Hepatocyte (in vitro differentiated cells): ENCODE measurements around the gene NPAS2. TPM values are rescaled to one million over a fixed set of nuclear protein-coding genes. Genes with fewer than 3 reads are reported as not detected.

ENCODE experiments used
- DNase-seq: peaks from one replicate; pipeline ENCODE4 v3.0.0-alpha.2; 2016; ENCODE audit warnings: low spot score
- H2AFZ ChIP-seq: fragments of 200-600 bp; sonication (generic); 2 replicates; pipeline ENCODE4 v1.6.0; 2016; ENCODE audit warnings: antibody characterized with exemption, mild to moderate bottlenecking
- H3K27ac ChIP-seq: fragments of 200-600 bp; sonication (generic); 2 replicates; pipeline ENCODE4 v1.5.1; 2016; ENCODE audit warnings: mild to moderate bottlenecking
- H3K27me3 ChIP-seq: fragments of 200-600 bp; sonication (generic); 2 replicates; pipeline ENCODE4 v1.6.1; 2016
- H3K36me3 ChIP-seq: fragments of 200-600 bp; sonication (generic); replicated peaks from 2 replicates; pipeline ENCODE4 v1.5.1; 2016; ENCODE audit warnings: low read depth; ENCODE audit not compliant: insufficient read depth
- H3K4me1 ChIP-seq: fragments of 200-600 bp; sonication (generic); 2 replicates; pipeline ENCODE4 v1.5.1; 2016; ENCODE audit warnings: mild to moderate bottlenecking, moderate library complexity; ENCODE audit not compliant: insufficient read depth
- H3K4me2 ChIP-seq: fragments of 200-600 bp; sonication (generic); 2 replicates; pipeline ENCODE4 v1.6.0; 2016
- H3K4me3 ChIP-seq: fragments of 200-600 bp; sonication (generic); 2 replicates; pipeline ENCODE4 v1.5.1; 2016; ENCODE audit warnings: mild to moderate bottlenecking
- H3K79me2 ChIP-seq: fragments of 200-600 bp; sonication (generic); 2 replicates; pipeline ENCODE4 v1.6.0; 2017; ENCODE audit warnings: mild to moderate bottlenecking
- H3K9me2 ChIP-seq: fragments of 200-600 bp; sonication (generic); replicated peaks from 2 replicates; pipeline ENCODE4 v1.6.0; 2017; ENCODE audit warnings: mild to moderate bottlenecking; ENCODE audit not compliant: insufficient read depth
- H3K9me3 ChIP-seq: fragments of 200-600 bp; sonication (generic); 2 replicates; pipeline ENCODE4 v1.5.1; 2016; ENCODE audit warnings: low read depth, mild to moderate bottlenecking
- H4K20me1 ChIP-seq: fragments of 200-600 bp; sonication (generic); 2 replicates; pipeline ENCODE4 v1.6.0; 2016; ENCODE audit warnings: mild to moderate bottlenecking; ENCODE audit not compliant: insufficient read depth, poor library complexity, severe bottlenecking
- EZH2 ChIP-seq: fragments of 200-600 bp; sonication (generic); IDR thresholded peaks from 2 replicates; pipeline ENCODE4 v1.6.1; 2016; ENCODE audit warnings: antibody characterized with exemption, mild to moderate bottlenecking, borderline replicate concordance
- EZH2phosphoT487 ChIP-seq: fragments of 200-600 bp; sonication (generic); IDR thresholded peaks from one replicate; pipeline ENCODE4 v1.6.1; 2018; ENCODE audit warnings: antibody characterized with exemption, mild to moderate bottlenecking, low read depth, moderate library complexity; ENCODE audit not compliant: unreplicated experiment, severe bottlenecking
- WGBS: methylation state at CpG from one replicate; pipeline ENCODE4 v1.1.6; 2016; ENCODE audit warnings: low lambda C conversion rate; ENCODE audit errors: missing lambda C conversion rate; 5-methylcytosine and 5-hydroxymethylcytosine counted together
- polyA plus RNA-seq: library from polyadenylated mRNA; unstranded; fragments of >200 nt; fragmentation: Nextera tagmentation; extraction: Ambion mirVana; gene quantifications from 2 replicates; pipeline ENCODE4 v1.2.1, GENCODE V29; 2016
- total RNA-seq: library from RNA; depleted of rRNA; stranded (reverse); fragments of >200 nt; gene quantifications from 2 replicates; pipeline ENCODE4 v1.2.3, GENCODE V29; 2014
- TF ChIP-seq, protein P1 (sequence below): fragments of 200-600 bp; sonication (generic); IDR thresholded peaks from 2 replicates; pipeline ENCODE4 v1.5.1; 2016; ENCODE audit warnings: antibody characterized with exemption, mild to moderate bottlenecking; ENCODE audit not compliant: poor library complexity

NPAS2 gene
- total and polyA plus RNA-seq, 2 experiments from 2014 or later = 7.7 to 16.8 TPM

- Histone ChIP-seq H3K36me3 (no peaks in the 10 kb centered on the region), H4K20me1 (peaks cover 36% of the 10 kb centered on the region)
- WGBS = 87% methylated on average over 11 of the region's 11 CpGs
Observed at GRCh38 chr2:101007415-101008345, 187.7 kb downstream of the NPAS2 start.

GRCh38 chr2:101011152-101011551 lies 191.2 kb downstream of the NPAS2 start:
- Histone ChIP-seq H3K4me2 (no peak overlapping the region), H2AFZ (no peak overlapping the region), H3K4me1 (no peaks in the 10 kb centered on the region), H3K9me2 (no peaks in the 10 kb centered on the region), H3K27me3 (no peaks in the 10 kb centered on the region), H3K36me3 (no peaks in the 10 kb centered on the region), H3K9me3 (no peaks in the 10 kb centered on the region), H4K20me1 (peaks cover 16% of the 10 kb centered on the region), H3K27ac (no peak overlapping the region), H3K4me3 (no peak overlapping the region), H3K79me2 (peaks cover 2% of the 10 kb centered on the region)
- DNase-seq = no peak
- no peak for TF ChIP-seq EZH2phosphoT487
- TF ChIP-seq EZH2 = no peak
- TF ChIP-seq, protein P1, sequence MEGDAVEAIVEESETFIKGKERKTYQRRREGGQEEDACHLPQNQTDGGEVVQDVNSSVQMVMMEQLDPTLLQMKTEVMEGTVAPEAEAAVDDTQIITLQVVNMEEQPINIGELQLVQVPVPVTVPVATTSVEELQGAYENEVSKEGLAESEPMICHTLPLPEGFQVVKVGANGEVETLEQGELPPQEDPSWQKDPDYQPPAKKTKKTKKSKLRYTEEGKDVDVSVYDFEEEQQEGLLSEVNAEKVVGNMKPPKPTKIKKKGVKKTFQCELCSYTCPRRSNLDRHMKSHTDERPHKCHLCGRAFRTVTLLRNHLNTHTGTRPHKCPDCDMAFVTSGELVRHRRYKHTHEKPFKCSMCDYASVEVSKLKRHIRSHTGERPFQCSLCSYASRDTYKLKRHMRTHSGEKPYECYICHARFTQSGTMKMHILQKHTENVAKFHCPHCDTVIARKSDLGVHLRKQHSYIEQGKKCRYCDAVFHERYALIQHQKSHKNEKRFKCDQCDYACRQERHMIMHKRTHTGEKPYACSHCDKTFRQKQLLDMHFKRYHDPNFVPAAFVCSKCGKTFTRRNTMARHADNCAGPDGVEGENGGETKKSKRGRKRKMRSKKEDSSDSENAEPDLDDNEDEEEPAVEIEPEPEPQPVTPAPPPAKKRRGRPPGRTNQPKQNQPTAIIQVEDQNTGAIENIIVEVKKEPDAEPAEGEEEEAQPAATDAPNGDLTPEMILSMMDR = no peak
- 86% methylated on average over 10 of the region's 10 CpGs for WGBS

More at GRCh38 chr2:101007415-101008345, 187.7 kb downstream of the NPAS2 start:
- Histone ChIP-seq H3K9me3 (no peaks in the 10 kb centered on the region), H3K27me3 (no peaks in the 10 kb centered on the region), H3K4me2 (no peak overlapping the region), H3K9me2 (no peaks in the 10 kb centered on the region), H3K4me1 (peaks cover 12% of the 10 kb centered on the region), H2AFZ (no peak overlapping the region), H3K79me2 (peaks cover 33% of the 10 kb centered on the region), H3K4me3 (no peak overlapping the region), H3K27ac (no peak overlapping the region)
- TF ChIP-seq EZH2 (no peak), EZH2phosphoT487 (no peak)
- TF ChIP-seq, protein P1 = no peak
- no peak for DNase-seq

- H4K20me1 ChIP-seq = peaks cover 11% of the 10 kb centered on the region
- H2AFZ ChIP-seq = no peak overlapping the region
- no peak overlapping the region for H3K4me2 ChIP-seq
- H3K4me1 ChIP-seq = no peaks in the 10 kb centered on the region
- no peaks in the 10 kb centered on the region for H3K9me3 ChIP-seq
- no peaks in the 10 kb centered on the region for H3K9me2 ChIP-seq
- no peaks in the 10 kb centered on the region for H3K27me3 ChIP-seq
- no peak overlapping the region for H3K4me3 ChIP-seq
- no peak for TF ChIP-seq EZH2
- TF ChIP-seq EZH2phosphoT487 = no peak
- TF ChIP-seq, protein P1 = no peak
- WGBS = 71% methylated on average over 8 of the region's 8 CpGs
- no peak overlapping the region for H3K27ac ChIP-seq
- H3K36me3 ChIP-seq = no peaks in the 10 kb centered on the region
- H3K79me2 ChIP-seq = no peaks in the 10 kb centered on the region
- DNase-seq = no peak
Observed at GRCh38 chr2:101012054-101012705, 192.2 kb downstream of the NPAS2 start.
